ENCODE measurements around the gene RNPEPL1.

Gene RNPEPL1

DNA sequence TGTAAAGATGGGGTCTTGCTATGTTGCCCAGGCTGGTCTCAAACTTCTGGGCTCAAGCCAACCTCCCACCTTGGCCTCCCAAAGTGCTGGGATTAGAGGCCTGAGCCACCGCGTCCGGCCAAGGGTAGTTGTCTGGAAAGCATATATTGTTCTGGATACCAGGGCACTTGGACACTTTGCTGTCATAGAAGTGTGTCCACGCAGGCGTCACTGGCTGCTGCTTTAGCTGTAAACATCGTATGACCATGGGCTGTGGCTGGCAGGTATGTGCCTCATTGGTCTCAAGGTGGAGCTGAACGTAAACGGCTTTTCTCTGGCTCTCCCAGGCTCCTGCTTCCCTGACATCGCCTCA, 53.8 kb downstream of the RNPEPL1 start:
- TF ChIP-seq, protein P1, sequence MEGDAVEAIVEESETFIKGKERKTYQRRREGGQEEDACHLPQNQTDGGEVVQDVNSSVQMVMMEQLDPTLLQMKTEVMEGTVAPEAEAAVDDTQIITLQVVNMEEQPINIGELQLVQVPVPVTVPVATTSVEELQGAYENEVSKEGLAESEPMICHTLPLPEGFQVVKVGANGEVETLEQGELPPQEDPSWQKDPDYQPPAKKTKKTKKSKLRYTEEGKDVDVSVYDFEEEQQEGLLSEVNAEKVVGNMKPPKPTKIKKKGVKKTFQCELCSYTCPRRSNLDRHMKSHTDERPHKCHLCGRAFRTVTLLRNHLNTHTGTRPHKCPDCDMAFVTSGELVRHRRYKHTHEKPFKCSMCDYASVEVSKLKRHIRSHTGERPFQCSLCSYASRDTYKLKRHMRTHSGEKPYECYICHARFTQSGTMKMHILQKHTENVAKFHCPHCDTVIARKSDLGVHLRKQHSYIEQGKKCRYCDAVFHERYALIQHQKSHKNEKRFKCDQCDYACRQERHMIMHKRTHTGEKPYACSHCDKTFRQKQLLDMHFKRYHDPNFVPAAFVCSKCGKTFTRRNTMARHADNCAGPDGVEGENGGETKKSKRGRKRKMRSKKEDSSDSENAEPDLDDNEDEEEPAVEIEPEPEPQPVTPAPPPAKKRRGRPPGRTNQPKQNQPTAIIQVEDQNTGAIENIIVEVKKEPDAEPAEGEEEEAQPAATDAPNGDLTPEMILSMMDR (IDR thresholded peaks at IDR 0.05; ENCODE audit: control insufficient read depth, insufficient read depth, low read depth, low read length, missing control alignments), result no peak
- no peak overlapping the region for H3K4me3 ChIP-seq (ENCODE audit: control insufficient read depth, low read depth, low read length)
- DNase-seq (ENCODE audit: low read depth), result no peak

DNA sequence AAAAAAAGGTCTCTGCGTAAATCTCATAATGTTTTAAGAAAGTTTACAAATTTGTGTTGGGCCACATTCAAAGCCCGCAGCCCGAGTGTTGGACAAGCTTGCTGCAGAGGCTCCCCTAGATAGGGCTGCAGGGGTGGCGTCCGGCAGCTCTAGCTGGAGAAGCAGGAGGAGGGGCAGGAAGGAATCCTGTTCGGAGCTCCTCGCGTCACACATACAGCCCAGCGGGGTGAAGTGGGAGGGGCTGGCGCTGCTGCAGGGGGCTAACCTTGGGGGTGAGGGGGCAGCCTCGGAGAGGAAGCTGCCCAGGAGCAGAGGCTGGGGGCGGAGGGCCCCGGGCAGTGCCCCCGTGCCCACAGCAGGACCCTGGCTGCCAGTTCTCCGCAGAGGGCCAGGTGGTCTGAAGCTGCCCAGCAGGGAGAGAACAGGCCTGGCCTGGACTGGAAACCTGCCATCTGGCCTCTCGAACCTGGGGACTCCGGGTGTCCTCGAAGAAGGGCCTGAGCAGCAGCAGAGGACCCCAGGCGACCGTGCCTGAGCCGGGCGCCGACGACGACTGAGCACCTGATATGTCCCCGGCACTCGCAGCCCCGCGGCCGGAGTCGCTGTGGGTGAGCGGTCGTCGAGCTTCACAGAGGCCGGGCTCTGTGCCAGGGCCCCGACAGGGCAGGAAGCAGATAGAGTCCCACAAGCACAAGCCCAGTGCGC, 54.4 kb downstream of the RNPEPL1 start:
- TF ChIP-seq, protein P1 (IDR thresholded peaks at IDR 0.05; ENCODE audit: control insufficient read depth, insufficient read depth, low read depth, low read length, missing control alignments), result no peak
- DNase-seq (ENCODE audit: low read depth), result no peak
- H3K4me3 ChIP-seq (ENCODE audit: control insufficient read depth, low read depth, low read length), result no peak overlapping the region

DNA sequence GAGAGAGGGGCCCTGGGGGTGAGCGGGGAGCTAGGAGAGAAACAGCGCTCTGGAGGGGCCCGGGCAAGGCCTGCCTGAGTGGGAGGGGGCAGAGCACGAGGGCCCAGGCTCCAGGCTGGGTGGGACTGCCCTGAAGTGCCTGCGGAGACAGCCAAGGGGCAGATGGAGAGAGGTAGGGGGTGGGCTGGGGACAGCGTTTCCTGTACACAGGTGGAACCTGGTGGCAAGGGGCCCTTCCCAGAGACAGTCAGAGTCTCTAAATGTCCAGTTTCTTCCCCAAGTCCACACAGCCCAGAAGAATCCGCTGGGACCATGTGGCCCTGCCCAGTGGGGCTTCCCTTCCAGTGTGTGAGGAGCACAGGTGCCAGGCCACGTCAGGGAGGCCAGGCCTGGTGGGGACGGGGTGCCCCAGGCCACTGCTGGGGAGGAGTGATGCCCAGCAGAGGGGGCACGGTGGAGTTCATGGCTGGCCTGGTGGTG, 55.3 kb downstream of the RNPEPL1 start:
- TF ChIP-seq, protein P1 (IDR thresholded peaks at IDR 0.05; ENCODE audit: control insufficient read depth, insufficient read depth, low read depth, low read length, missing control alignments), result no peak
- H3K4me3 ChIP-seq (ENCODE audit: control insufficient read depth, low read depth, low read length), result no peak overlapping the region
- no peak for DNase-seq (ENCODE audit: low read depth)

DNA sequence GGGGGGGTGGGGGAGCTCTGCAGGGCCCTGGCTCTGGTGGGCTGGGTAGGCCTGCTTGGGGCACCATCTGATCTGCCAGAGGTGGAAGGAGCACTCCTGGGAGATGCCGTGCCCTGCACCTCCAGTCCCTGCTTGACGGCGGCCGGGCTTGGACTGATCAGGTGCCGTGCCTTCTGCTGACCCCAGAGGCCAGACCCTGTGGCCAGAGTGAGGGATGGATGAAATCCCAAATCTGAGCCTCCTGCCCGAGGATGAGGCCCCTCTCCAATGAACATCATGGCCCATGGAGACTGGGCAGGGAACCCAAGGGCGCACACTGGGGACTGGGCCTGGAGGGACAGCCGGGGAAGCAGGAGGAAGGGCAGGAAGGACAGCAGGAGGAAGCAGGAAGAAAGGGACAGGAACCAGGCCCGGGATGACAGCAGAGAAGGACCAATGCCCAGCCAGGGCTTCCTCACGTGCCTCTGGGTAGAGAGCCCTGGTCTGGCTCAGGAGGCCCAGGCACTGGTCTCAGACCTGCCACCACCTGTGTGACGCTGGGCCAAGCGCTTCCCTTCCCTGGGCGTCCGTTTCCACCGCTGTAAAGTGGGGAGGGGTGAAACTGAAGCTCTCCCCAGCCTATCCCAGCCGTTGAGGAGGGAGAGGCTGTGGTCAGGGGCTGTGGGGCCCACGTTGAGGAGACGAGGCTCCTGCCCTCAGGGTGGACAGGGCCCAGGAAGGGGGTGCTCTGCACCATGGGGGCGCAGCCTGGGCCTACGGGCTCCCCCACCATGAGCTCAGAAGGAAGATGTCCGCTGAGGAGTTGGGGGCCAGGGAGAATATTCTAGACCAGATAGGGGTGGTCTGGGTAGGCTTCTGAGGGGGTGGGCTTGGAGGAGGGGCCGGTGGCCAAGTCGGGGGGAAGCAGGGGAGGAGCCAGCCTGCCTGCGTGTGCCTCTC, 56.0 kb downstream of the RNPEPL1 start:
- TF ChIP-seq, protein P1 (IDR thresholded peaks at IDR 0.05; ENCODE audit: control insufficient read depth, insufficient read depth, low read depth, low read length, missing control alignments), result no peak
- DNase-seq (ENCODE audit: low read depth), result no peak
- H3K4me3 ChIP-seq (ENCODE audit: control insufficient read depth, low read depth, low read length), result no peak overlapping the region

DNA sequence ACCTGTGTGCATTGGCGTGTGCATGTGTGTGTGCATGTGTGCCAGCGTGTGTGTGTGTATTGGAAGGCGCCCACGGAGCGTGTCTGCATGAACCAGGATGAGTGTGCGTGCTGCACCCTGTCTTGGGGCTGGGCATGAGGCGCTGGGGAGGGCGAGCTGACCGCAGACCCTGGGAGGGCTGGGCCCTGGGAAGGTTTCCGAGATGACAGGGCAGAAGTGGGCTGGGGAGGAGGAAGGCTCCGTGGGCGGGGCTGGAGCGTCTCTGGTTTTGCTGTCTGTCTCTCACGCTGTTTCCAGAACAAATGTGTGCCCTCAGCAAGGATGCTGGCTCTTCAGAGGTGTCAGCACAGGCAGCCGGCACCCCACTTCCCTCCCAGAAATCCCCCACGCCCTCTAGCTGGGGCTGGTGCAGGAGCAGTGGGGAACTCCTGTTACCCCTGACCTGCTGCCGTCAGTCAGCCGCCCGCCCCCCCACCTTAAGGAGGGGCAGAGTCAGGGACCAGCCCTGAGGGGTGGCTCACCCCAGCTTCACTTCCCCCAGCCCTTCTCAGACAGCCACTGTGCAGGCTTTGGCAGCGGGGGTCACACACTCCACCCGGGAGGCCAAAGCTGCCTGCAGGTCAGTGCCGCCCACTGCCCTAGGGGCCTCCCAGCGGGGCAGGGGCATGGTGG, 56.8 kb downstream of the RNPEPL1 start, which contains the start of gene GPR35:
TSS of gene GPR35 (plus strand) at position 531 of the 672 bp plus-strand sequence. CDS start 4,473 bp downstream, outside the sequence.
- TF ChIP-seq, protein P1 (IDR thresholded peaks at IDR 0.05; ENCODE audit: control insufficient read depth, insufficient read depth, low read depth, low read length, missing control alignments), result no peak
- H3K4me3 ChIP-seq (ENCODE audit: control insufficient read depth, low read depth, low read length), result no peak within 1 kb of the TSS
- peak; percentile 34 for DNase-seq (ENCODE audit: low read depth)

All from AG09309 (cell line).